Measurements from ENCODE around the gene MTRFR.
"Not testable (repeated sequence)": the region's sequence is repeated elsewhere in the genome, so short reads cannot be mapped to it uniquely, and the experiment has no call there.

MTRFR gene

GRCh38 chr12:123232807-123233504 lies at the start of gene MTRFR, which contains the start of gene MPHOSPH9:
TSS of gene MTRFR (plus strand) at chr12:123233436. CDS start at chr12:123253675, 20,239 bp downstream.
TSS of gene MPHOSPH9 (minus strand) at chr12:123233141. CDS start at chr12:123230364, 2,777 bp downstream.
- DNase-seq (ENCODE audit: low read depth in 1 of 2, low spot score in 1 of 2), result peak; percentile 96 to 97

GRCh38 chr12:123187637-123188036 lies 45.6 kb upstream of the MTRFR start:
- DNase-seq (ENCODE audit: low read depth in 1 of 2, low spot score in 1 of 2), result no peak

GRCh38 chr12:123199936-123200335 lies 33.3 kb upstream of the MTRFR start:
- DNase-seq (ENCODE audit: low read depth in 1 of 2, low spot score in 1 of 2), result no peak

GRCh38 chr12:123200414-123200813 lies 32.8 kb upstream of the MTRFR start:
- no peak for DNase-seq (ENCODE audit: low read depth in 1 of 2, low spot score in 1 of 2)

DNA sequence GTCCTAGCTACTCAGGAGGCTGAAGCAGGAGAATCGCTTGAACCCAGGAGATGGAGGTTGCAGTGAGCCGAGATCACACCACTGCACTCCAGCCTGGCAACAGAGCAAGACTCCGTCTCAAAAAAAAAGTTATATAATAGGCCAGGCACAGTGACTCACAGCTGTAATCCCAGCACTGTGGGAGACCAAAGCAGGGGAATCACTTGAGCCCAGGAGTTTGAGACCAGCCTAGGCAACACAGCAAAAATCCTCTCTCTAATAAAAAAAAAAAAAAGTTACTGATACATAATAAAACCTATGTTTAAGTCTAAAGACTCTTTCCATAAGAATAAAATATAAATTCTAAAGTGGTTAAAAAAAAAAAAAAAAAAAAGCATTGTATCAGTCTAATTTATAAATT lies 26.4 kb upstream of the MTRFR start:
- not testable (repeated sequence) for DNase-seq (ENCODE audit: low read depth in 1 of 2, low spot score in 1 of 2)

- not testable (repeated sequence) for DNase-seq (ENCODE audit: low read depth in 1 of 2, low spot score in 1 of 2)
These were observed 25.4 kb upstream of the MTRFR start for GRCh38 chr12:123207815-123208214.

DNA sequence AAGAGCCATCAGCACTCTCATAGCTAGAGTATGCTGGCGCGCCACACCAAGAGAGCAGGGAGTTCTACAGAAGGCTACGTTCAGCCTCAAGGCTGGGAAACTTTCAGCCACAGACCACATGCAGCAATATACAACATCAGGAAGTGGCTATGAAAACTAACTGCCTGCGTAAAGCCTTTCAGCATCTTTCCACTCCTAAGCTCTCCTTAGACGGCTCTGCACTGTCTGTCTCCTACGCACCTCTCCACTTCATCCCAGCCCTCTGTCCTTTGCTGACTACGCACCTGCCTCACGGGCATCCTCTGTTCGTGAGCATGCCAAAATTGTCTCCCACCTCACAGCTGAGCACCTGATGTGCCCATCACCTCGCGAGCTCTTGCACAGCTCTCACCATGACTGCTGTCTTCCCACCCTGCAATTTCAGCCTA lies 10.0 kb upstream of the MTRFR start:
- peak; percentile 12 to 26 for DNase-seq (ENCODE audit: low read depth in 1 of 2, low spot score in 1 of 2)

DNA sequence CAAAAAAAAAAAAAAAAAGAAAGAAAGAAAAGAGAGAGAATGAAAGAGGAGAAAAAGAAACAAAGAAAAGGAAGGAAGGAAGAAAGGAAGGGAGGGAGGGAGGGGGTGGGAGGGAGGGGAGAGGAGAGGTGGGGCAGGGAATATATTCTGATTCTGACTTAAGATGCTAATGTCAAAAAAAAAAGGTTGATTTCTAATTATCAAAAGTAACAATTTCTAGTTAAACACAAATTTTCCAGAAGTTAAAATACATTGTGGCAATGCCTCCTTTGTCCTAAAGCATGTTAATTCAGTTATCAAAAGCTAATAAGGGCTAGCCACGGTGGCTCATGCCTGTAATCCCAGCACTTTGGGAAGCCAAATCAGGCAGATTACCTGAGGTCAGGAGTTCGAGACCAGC lies 7.8 kb upstream of the MTRFR start:
- no peak for DNase-seq (ENCODE audit: low read depth in 1 of 2, low spot score in 1 of 2)

GRCh38 chr12:123227581-123228258 lies 5.5 kb upstream of the MTRFR start:
- no peak for DNase-seq (ENCODE audit: low read depth in 1 of 2, low spot score in 1 of 2)

DNA sequence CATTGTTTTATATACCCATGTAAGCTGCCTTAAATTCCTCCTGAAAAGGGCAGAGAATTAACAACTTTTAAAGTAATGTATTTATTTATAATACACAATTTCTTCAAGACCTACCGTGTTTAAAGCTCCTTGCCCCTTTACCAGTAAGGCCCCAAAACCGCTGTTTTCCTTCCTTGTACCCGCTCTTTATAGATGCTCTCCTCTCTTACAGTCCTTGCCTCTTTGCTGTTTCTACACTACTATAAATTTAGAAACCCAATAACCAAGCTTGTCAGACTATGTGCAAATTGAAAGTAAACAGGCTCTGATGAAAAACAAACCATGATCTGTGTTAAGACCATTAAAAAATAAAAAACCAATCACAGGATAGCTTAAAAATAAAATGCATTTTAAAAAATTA lies 4.2 kb upstream of the MTRFR start:
- DNase-seq (ENCODE audit: low read depth in 1 of 2, low spot score in 1 of 2), result no peak

- DNase-seq (ENCODE audit: low read depth in 1 of 2, low spot score in 1 of 2), result no peak
These were observed 1.3 kb upstream of the MTRFR start for GRCh38 chr12:123231931-123232330.

DNA sequence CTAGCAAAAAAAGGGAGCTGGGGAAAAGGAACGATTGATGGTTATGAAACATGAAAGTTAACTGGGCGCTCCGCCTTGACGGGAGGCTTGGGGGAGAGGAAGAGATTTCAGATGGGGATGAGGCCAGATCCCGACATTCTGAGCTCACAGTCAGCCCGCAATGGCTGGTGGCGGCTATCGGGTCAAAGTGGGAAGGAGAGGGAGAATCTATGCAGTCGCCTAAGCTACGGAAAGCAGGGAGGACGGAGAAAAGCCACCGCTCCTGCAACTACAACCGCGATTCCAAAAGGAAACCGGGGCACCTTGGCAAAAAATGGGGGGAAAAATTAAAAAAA lies 797 bp upstream of the MTRFR start:
- no peak for DNase-seq (ENCODE audit: low read depth in 1 of 2, low spot score in 1 of 2)

DNA sequence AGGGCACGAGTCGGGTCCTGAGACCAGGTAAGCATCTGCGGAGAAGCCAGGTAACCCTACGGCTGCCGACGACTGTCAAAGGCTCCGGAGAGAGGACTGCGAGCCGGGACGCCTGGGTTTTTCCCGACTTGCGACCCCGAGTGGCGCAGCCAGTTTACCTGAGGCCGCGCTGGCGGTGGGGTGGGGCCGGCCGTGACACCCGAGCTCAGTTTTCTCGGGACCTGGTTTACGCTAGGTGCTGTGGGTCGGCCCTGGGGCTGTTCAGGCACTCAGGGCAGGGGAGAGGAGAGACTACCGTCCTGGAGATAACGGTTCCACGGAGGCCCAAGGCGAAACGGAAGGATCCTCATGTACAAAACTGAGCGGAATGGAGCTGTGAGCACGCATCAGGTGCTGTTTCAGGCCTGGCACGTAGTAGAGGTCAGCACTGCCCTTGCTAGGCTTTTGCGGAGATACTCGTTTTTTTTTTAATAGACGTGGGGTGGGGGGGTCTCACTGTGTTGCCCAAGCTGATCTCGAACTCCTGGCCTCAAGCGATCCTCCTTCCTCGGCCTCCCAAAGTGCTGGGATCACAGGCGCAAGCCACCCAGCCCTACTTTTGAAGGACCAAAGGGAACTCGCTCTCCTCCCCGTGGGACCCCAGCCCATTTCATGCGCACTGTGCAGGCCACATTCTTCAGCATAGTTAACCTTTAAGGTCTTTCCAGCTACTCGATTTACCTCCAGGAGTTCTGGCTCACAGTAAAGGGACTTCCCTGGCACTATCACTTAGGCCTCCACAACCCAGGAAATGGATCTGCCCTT lies 471 bp downstream of the MTRFR start:
- DNase-seq (ENCODE audit: low read depth in 1 of 2, low spot score in 1 of 2), result no peak

- DNase-seq (ENCODE audit: low read depth in 1 of 2, low spot score in 1 of 2), result peak; percentile 45 to 58
These were observed 4.6 kb downstream of the MTRFR start for GRCh38 chr12:123237646-123238329.

DNA sequence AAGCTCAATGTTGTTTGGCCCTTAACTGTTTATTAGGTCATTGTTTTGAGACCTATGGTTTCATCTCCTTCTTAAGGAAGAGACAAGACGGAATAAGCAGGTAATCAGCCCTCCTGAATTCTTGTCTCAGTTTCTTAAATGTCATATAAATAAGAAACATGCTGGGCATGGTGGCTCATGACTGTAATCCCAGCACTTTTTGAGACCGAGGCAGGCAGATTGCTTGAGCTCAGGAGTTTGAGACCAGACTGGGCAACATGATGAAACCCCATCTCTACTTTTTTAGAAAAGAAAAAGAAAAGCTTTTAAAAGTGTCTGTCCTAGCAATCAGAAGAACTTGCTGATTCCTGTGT lies 5.1 kb downstream of the MTRFR start:
- DNase-seq (ENCODE audit: low read depth in 1 of 2, low spot score in 1 of 2), result no peak

GRCh38 chr12:123238961-123239360 lies 5.7 kb downstream of the MTRFR start:
- no peak for DNase-seq (ENCODE audit: low read depth in 1 of 2, low spot score in 1 of 2)

- DNase-seq (ENCODE audit: low read depth in 1 of 2, low spot score in 1 of 2), result no peak
These were observed 9.1 kb downstream of the MTRFR start for GRCh38 chr12:123242116-123242904.

- DNase-seq (ENCODE audit: low read depth in 1 of 2, low spot score in 1 of 2), result no peak
These were observed 10.5 kb downstream of the MTRFR start for GRCh38 chr12:123243671-123244262.

DNA sequence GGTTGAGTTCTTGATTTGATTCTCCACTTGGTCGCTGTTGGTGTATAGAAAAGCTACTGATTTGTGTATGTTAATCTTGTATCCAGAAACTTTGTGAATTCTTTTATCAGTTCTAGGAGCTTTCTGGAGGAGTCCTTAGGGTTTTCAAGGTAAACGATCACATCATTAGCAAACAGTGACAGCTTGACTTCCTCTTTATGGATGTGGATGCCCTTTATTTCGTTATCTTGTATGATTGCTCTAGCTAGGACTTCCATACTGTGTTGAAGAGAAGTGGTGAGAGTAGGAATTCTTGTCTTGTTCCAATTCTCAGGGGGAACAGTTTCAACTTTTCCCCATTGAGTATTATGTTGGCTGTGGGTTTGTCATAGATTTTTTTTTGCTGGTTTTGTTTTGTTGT lies 12.4 kb downstream of the MTRFR start:
- no peak for DNase-seq (ENCODE audit: low read depth in 1 of 2, low spot score in 1 of 2)

GRCh38 chr12:123248129-123248528 lies 14.9 kb downstream of the MTRFR start:
- DNase-seq (ENCODE audit: low read depth in 1 of 2, low spot score in 1 of 2), result not testable (repeated sequence)

Data from activated T-helper 1 cell treated with anti-CD3 and anti-CD28 coated beads, Interleukin-2, amount 50 U/mL, for 16 hours (primary cell).